Ascending aorta (tissue), 2 donors: ENCODE measurements around the gene MPHOSPH6. TPM values are rescaled to one million over a fixed set of nuclear protein-coding genes. Genes with fewer than 3 reads are reported as not detected.

Experiments
- DNase-seq, 2 donors: peaks; one replicate each; pipeline ENCODE4 v3.0.0-alpha.2; 2019; ENCODE audit warnings: low spot score in 2 of 2
- H3K27ac ChIP-seq, 2 donors: fragments of 200-600 bp; sonication (generic); one replicate each; pipeline ENCODE4 v1.5.1; 2016 to 2017; ENCODE audit warnings: mild to moderate bottlenecking in 1 of 2
- H3K27me3 ChIP-seq: fragments of 200-600 bp; sonication (generic); one replicate; pipeline ENCODE4 v1.5.1; 2017
- H3K36me3 ChIP-seq, 2 donors: fragments of 200-600 bp; sonication (generic); one replicate each; pipeline ENCODE4 v1.5.1; 2016
- H3K4me1 ChIP-seq, 2 donors: fragments of 200-600 bp; sonication (generic); one replicate each; pipeline ENCODE4 v1.5.1; 2016 to 2017; ENCODE audit warnings: mild to moderate bottlenecking in 1 of 2
- H3K4me3 ChIP-seq, 2 donors: fragments of 200-600 bp; sonication (generic); one replicate each; pipeline ENCODE4 v1.5.1; 2016 to 2017; ENCODE audit warnings: mild to moderate bottlenecking in 1 of 2
- H3K9me3 ChIP-seq, 2 donors: fragments of 200-600 bp; sonication (generic); one replicate each; pipeline ENCODE4 v1.5.1; 2016
- intact Hi-C: fragments of 100-400 bp; cut with DNase I; formaldehyde crosslinking; loops from one replicate; pipeline ENCODE4 v1.15.1; 2023
- total RNA-seq: library from RNA; depleted of rRNA; stranded (reverse); fragments of >200 nt; gene quantifications from one replicate; pipeline ENCODE4 v1.1.0, GENCODE V29; 2016
- TF ChIP-seq, protein P1 (sequence below), 3 experiments: fragments of 200-600 bp in 2 of 3; fragments of 450-650 bp in 1 of 3; sonication (generic) in 2 of 3; IDR thresholded peaks; one replicate each; pipeline ENCODE4 v1.5.1; 2016 to 2019; ENCODE audit warnings: antibody characterized with exemption in 3 of 3, mild to moderate bottlenecking in 1 of 3, moderate library complexity in 1 of 3

MPHOSPH6 gene
- total RNA-seq, 1 donor from 2014 or later: 86.5 TPM

DNA sequence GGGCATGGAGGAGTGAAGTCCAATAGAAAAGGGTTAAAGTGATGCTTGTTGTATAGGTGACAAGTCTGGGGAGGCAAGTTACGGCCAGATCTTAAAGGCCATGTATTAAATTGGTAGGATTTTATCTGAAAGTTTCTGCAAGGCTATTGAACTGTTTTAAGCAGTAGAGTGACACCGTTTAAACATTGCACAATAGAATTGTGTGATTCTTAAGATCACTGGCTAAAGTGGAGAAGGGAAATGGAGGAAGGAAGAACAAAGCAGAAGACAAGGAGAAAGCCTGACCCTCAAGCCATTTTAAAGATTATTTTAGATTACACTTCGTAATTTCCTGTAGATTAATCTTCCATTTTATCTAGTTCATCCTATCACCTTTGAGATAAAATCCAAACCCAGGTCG lies 5.6 kb upstream of the MPHOSPH6 start:
- H3K36me3 ChIP-seq: no peaks in the 10 kb centered on the region
- no peak for DNase-seq
- no peaks in the 10 kb centered on the region for H3K9me3 ChIP-seq
- intact Hi-C loops: no loop called here
- H3K4me1 ChIP-seq: no peaks in the 10 kb centered on the region
- no peaks in the 10 kb centered on the region for H3K27me3 ChIP-seq
- no peak overlapping the region for H3K4me3 ChIP-seq
- H3K27ac ChIP-seq: no peak overlapping the region
- TF ChIP-seq, protein P1, sequence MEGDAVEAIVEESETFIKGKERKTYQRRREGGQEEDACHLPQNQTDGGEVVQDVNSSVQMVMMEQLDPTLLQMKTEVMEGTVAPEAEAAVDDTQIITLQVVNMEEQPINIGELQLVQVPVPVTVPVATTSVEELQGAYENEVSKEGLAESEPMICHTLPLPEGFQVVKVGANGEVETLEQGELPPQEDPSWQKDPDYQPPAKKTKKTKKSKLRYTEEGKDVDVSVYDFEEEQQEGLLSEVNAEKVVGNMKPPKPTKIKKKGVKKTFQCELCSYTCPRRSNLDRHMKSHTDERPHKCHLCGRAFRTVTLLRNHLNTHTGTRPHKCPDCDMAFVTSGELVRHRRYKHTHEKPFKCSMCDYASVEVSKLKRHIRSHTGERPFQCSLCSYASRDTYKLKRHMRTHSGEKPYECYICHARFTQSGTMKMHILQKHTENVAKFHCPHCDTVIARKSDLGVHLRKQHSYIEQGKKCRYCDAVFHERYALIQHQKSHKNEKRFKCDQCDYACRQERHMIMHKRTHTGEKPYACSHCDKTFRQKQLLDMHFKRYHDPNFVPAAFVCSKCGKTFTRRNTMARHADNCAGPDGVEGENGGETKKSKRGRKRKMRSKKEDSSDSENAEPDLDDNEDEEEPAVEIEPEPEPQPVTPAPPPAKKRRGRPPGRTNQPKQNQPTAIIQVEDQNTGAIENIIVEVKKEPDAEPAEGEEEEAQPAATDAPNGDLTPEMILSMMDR (IDR thresholded peaks at IDR 0.05): no peak

DNA sequence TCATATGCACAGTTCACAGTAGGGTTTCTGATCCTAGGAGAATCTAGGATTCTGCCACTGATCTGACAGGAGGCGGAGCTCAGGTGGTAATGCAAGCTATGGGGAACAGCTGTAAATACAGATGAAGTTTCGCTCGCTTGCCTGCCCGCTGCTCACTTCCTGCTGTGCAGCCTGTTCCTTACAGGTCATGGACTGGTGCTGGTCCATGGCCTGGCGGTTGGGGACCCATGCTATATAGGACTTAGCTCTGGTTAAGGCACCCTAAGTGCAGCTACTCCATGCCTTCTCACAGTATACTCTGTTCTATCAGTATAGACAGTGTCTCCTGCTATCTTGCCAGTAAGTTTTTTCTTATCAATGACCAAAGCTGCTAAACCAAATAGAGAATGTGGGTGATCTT lies 2.4 kb downstream of the MPHOSPH6 start:
- Histone ChIP-seq H3K4me3 (no peak overlapping the region), H3K27me3 (no peaks in the 10 kb centered on the region), H3K36me3 (peaks cover 4 to 7% of the 10 kb centered on the region in 2 donors), H3K9me3 (no peaks in the 10 kb centered on the region), H3K4me1 (no peaks in the 10 kb centered on the region), H3K27ac (no peak overlapping the region)
- intact Hi-C loops: loop anchor here (10.0 kb wide), 1 partner anchor 1163 kb away; the partner anchor contains the start of genes CENPN and CMC2
- TF ChIP-seq, protein P1 (IDR thresholded peaks at IDR 0.05): no peak
- no peak for DNase-seq

DNA sequence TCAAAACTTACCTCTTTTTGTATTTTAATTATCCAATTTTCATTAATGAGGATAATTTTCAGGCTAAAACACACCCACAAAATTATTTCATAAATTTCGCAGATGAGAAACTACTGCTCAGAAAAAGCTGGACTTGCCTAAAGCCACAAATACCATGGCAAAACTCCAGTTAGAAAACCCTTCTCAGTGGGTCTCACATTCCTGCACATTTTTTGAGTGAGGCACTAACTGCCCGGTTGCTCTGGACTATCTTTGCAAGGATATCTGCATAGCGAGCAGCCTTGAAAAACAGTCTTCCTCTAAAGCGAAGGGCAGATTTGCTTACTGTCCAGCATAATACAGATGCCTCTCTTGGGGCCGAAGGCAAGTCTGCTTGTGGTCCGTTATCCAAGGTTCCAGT lies 9.8 kb downstream of the MPHOSPH6 start:
- no peak overlapping the region for H3K27ac ChIP-seq
- H3K9me3 ChIP-seq: no peaks in the 10 kb centered on the region
- intact Hi-C loops: loop anchor here (10.0 kb wide), 1 partner anchor 1155 kb away; the partner anchor contains the start of genes CENPN and CMC2
- peaks cover 25 to 34% of the 10 kb centered on the region in 2 donors for H3K36me3 ChIP-seq
- no peaks in the 10 kb centered on the region for H3K4me1 ChIP-seq
- no peak overlapping the region for H3K4me3 ChIP-seq
- TF ChIP-seq, protein P1 (IDR thresholded peaks at IDR 0.05): no peak
- DNase-seq: no peak
- H3K27me3 ChIP-seq: no peaks in the 10 kb centered on the region

DNA sequence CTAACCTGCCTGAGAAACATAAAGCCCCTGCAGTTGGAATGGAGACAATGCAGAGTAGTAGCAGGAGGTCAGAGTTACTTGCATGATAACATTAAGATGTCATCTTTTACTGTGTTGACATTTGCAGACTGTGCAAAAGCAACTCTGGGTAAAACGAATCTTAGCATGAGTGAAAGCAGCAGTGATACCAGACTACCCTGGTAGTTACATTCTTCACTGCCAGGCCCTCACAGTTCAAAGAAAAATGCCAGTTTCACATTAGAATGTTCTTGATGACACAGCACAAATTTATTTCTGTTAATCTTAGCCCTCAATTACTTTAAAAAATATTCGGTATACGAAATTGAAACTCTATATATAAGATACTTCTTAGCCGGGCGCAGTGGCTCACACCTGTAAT lies 12.2 kb downstream of the MPHOSPH6 start:
- Histone ChIP-seq H3K27me3 (no peaks in the 10 kb centered on the region), H3K4me1 (no peaks in the 10 kb centered on the region), H3K4me3 (no peak overlapping the region), H3K36me3 (peaks cover 21 to 28% of the 10 kb centered on the region in 2 donors), H3K9me3 (peaks cover 0 to 13% of the 10 kb centered on the region in 2 donors), H3K27ac (no peak overlapping the region)
- intact Hi-C loops: no loop called here
- TF ChIP-seq, protein P1 (IDR thresholded peaks at IDR 0.05): no peak
- no peak for DNase-seq

DNA sequence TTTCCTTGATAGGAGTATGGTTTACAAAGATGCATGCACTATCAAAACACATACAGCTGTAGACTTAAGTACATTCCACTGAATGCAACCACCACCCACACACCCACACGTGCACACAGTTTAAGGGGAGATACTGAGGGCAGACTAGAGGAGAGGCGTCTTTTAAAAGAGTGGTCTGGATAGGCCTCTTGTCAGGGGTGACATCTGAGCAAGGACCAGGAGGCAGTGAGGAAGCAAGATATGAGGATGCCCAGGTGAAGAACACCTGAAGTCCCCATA lies 12.6 kb downstream of the MPHOSPH6 start:
- H3K9me3 ChIP-seq: peaks cover 0 to 13% of the 10 kb centered on the region in 2 donors
- TF ChIP-seq, protein P1 (IDR thresholded peaks at IDR 0.05): no peak
- peaks cover 21 to 24% of the 10 kb centered on the region in 2 donors for H3K36me3 ChIP-seq
- H3K4me1 ChIP-seq: no peaks in the 10 kb centered on the region
- H3K27me3 ChIP-seq: no peaks in the 10 kb centered on the region
- intact Hi-C loops: no loop called here
- H3K27ac ChIP-seq: no peak overlapping the region
- H3K4me3 ChIP-seq: no peak overlapping the region
- no peak for DNase-seq
